ENCODE measurements around the gene LTC4S.
"Not testable (repeated sequence)": the region's sequence is repeated elsewhere in the genome, so short reads cannot be mapped to it uniquely, and the experiment has no call there.

Gene LTC4S

GRCh38 chr5:179769796-179770195, 24.0 kb upstream of the LTC4S start:
- no peak for DNase-seq (ENCODE audit: low read depth)

- no peak for DNase-seq (ENCODE audit: low read depth)
Observed at GRCh38 chr5:179771311-179771895, 22.4 kb upstream of the LTC4S start.

GRCh38 chr5:179772351-179772750, 21.4 kb upstream of the LTC4S start:
- no peak for DNase-seq (ENCODE audit: low read depth)

DNA sequence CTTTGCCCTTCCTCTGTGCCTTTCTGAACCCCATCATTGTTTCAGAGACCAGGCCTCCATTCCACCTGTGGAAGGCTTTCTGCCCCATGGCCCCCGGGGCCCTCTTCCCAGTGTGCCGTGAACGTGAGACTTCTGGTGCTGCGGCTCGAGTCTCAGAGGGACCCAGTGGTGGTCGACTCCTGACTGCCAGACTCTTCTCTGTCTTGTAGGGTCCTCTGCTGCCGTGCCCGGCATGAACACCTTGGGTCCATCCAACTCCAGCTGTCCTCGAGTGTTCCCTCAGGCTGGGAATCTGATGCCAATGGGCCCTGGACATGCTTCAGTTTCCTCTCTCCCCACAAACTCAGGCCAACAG, 20.1 kb upstream of the LTC4S start:
- no peak for DNase-seq (ENCODE audit: low read depth)

DNA sequence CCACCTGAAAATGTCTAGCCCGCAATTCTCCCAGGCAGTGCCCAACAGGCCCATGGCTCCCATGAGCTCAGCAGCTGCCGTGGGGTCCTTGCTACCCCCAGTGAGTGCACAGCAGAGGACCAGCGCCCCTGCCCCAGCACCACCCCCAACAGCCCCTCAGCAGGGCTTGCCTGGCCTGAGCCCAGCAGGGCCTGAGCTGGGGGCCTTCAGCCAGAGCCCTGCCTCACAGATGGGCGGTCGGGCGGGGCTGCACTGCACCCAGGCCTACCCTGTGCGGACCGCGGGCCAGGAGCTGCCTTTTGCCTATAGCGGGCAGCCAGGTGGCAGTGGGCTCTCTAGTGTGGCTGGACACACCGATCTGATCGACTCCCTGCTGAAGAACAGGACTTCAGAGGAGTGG, 19.3 kb upstream of the LTC4S start:
- DNase-seq (ENCODE audit: low read depth) = no peak

DNA sequence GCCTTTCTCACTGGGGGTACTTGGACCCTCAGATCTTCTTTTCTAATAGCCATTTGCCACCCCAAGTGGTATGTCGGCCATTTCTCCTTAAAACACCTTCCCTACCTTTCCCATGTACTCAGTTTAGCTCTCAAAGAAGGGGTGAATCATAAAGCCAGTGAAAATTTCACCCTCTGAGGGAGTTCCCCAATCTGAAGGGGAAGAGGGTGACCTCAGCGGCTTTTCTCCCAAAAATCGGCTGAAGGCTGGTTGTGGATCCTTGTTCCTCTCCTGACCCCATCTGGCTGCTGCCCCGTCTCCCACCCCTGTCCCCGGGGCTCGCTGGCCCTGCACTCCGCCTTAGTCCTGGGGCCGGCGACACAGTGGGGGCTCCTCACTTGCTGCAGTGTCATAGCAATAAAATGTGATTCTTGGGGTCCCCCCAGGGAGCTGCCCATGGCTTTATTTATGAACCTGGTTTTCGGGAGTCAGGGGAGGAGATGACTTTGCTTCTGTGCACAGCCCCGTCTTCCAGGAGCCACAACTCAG, 17.3 kb upstream of the LTC4S start:
- DNase-seq (ENCODE audit: low read depth) = no peak

DNA sequence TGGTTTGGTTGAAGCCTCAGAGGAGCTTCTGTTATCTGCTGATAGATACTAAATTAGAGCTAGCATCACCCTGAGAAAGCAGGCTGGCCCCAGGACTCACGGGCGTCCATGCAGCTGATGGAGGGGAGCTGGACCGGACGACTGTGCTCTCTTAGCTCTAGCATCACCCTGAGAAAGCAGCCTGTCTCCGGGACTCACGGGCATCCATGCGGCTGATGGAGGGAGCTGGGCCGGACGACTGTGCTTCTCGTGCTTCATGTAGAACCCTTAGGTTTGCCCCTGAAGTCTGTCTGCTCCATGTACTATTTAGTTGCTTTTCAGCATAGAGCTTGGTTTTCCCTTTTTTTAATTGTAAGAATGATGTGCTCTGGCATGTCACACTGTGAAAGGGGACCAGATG, 16.3 kb upstream of the LTC4S start:
- no peak for DNase-seq (ENCODE audit: low read depth)

DNA sequence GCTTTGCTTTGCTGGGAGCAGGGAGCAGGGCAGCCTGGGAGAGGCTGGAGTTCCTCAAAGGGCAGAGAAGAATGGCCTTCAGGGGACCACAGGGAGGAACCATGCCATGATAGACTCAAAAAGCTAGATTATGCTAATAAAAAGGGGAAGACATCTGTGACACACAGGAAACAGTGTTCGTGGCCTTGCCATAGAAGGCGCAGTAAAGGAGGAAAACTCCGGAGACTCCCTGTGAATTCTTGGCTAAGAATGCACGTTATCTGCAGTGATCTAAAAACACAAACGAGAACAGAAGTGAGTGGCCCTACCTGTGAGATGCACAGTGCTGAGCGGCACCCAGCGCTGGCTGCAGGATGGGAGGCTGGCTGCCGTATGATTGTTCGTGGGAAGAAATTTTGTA, 15.9 kb upstream of the LTC4S start:
- no peak for DNase-seq (ENCODE audit: low read depth)

GRCh38 chr5:179778591-179778990, 15.2 kb upstream of the LTC4S start:
- no peak for DNase-seq (ENCODE audit: low read depth)

DNA sequence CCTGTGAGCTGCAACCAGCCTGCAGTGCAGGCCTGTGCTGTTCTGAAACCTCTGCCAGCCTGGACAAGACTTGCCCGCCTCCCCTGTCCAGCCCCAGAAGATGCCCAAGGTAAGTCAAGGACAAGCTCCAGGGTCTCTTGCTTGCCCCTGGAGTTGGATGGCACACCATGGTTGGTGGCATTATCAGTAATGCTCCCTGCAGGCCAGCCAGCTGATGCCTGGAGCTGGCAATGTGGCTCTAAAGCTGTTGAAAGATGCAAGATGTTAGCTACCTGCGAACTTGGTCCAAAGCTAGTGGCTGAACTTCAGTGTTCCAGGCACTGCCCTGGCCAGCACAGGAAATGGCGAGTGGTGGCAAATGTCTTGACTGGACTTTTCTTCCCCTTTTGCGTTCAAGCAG, 14.0 kb upstream of the LTC4S start:
- DNase-seq (ENCODE audit: low read depth) = no peak

GRCh38 chr5:179780362-179780761, 13.4 kb upstream of the LTC4S start:
- DNase-seq (ENCODE audit: low read depth) = no peak

DNA sequence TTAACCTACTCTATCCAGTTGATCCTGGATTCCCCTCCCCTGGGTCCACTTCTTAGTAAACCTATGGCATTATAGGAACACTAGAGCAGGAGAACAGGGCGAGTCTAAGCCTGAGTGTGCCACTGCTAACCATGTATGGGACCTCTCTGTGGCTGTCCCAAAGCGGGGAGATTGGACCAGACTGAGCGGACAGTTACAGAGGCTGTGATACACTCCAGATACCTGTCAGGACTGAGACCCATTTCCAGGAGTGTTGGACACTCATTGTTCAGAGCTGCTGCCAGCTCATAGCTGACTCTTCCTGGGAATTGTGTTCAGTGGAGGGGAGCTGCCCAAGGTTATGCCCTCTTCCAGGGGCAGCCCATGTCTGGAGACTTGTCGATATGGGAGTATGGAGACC, 11.9 kb upstream of the LTC4S start:
- no peak for DNase-seq (ENCODE audit: low read depth)

DNA sequence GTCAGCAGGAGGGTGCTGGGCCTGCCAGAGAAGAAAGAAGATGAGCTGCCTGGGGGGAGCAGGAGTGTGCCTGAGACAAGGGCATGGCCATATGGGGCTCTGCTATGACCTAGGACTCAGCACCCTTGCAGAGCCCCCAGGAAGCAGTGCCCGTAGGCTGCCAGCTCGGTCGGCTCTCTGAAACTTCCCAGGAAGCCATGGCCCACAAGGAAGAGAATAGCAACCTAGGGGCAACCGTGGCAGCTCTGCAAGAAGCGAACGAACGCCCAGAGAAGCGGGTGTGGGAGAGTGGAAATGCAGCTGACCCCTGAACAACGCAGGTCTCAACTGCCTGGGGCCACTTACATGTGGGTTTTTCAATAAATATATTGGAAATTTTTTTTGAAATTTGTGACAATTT, 10.7 kb upstream of the LTC4S start:
- DNase-seq (ENCODE audit: low read depth) = no peak

DNA sequence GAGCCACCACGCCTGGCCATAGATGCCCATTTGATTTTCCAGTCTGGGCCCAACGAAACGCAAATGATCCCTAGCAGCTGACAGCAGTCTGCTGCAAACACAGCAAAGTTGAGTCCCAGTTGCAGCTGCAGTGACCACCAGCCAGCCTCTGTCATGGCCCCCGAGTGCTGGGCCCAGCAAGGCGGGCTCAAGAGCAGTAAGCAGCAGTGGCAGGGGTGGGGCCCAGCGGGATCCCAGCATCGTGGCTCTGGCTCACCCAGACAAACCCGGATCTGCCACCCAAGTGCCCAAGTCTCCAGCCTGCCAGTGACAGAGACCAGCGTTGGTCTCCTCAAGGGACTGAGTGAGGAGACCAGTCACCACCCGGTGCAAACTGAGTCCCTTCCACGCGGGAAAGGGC, 6.9 kb upstream of the LTC4S start:
- no peak for DNase-seq (ENCODE audit: low read depth)

DNA sequence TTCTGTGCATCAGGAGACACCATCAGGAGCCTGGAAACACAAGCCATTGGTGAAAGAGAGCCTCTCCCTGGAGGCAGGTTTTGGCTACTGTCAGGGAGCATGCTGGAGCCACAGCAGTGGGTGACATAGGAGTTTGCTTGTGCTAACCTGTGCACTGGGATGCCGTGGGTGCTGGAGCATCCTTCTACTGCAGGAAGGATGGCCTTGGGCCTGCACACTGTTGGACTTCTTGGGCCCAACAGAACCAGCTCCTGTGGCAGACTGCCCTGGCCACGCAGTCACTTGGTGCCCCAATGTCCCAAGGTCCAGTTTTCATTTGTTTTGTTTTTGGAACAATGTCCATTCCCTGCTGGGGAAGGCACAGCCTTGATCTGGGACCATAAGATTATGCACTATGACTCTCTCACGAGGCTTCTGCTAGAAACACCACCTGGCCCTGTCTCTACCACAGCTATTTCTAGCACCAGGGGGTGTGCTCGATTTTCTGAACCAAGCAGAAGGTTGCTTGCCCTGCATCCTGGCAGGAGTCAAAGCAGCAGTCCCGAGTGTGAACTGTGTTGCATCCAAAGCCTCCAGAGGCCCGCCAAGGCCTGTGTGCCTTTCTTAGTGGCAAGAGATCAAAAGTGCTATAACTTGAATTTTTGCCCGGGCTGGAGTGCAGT, 5.5 kb upstream of the LTC4S start:
- DNase-seq (ENCODE audit: low read depth) = no peak

DNA sequence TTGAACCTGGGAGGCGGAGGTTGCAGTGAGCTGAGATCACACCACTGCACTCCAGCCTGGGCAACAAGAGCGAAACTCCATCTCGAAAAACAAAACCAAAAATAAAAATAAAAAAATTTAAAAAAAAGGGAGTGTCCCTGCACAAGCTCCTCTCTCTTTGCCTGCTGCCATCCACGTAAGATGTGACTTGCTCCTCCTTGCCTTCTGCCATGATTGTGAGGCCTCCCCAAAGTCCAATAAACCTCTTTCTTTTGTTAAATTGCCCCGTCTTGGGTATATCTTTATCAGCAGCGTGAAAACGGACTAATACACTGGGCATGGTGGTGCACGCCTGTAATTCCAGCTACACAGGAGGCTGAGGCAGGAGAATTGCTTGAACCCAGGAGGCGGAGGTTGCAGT, 4.5 kb upstream of the LTC4S start:
- DNase-seq (ENCODE audit: low read depth) = not testable (repeated sequence)

DNA sequence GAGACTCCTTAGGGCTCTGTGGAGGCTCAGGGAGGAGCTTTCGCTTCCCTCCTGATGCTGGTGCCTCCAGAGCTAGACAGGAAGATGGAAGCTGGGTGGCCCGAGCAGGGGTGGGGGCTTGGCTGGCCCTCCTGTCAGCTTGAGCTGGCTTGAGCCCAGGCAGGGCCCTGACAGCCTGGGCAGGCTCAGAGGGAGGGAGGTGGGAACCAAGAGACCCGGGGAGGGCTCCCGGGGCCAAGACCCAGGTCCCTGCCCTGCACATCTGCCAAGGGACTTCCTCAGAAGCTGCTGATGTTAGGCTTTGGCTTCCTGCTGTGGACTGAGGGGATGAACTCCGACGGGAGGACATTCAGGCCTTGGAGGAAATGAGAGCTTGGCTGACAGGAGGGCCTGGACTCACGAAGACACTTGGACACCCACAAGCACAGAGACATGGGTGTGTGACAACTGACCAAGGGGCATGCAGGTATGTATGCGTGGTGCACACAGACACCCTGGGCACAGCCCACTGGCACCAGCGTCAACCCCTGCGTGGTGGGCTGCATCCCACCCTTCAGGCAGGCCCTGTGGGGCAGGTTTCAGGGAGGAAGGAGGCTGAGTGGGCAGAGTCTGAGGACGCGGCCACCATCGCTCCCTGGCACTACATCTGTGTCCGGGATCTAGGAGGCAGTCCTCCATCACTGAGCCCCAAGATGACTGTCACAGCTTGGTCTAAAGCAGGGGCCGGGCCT, 1.7 kb upstream of the LTC4S start:
- DNase-seq (ENCODE audit: low read depth) = no peak

DNA sequence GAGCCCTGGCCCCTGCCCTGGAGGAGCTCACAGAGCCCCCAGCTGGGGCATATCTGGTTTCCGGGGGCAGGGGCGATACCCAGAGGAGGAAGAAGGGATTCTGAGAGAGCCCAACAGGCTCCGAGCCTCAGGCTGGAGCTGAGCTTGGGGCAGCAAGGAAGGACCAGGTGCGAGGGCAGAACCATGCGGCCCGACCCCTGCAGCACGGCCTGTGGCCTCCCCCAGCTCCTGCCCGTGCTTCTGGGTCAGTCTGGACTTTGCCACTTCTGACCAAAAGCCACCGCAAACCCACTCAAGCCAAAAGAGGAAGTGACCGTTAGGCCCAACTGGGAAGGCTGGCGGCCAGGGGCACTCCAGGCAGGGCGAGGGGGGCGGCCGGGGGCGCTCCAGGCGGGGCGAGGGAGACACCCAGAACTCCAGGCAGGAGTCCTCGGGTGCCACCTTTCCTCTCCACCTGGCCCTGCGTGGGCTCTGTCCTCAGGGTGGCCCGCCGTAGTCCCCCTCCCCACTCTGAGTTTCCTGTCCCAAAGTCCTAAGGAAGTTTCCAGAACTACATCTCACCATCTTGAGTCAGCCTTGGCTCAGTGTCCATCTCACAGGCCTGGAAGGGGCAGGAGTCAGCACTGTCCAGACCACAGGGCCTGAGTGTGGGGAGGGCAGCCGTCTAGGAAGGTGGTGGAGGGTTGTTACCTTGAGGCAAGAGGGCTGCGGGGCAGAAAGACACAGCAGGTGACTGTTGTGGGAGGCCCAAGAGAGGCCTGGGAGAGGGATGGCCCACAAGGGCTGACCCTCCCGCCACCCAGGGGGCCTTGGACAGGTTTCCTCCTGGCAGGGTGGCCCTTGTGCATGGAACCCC, 946 bp upstream of the LTC4S start:
- no peak for DNase-seq (ENCODE audit: low read depth)

GRCh38 chr5:179794171-179794570, 385 bp downstream of the LTC4S start:
- no peak for DNase-seq (ENCODE audit: low read depth)

GRCh38 chr5:179794575-179794974, 789 bp downstream of the LTC4S start:
- DNase-seq (ENCODE audit: low read depth) = no peak

- no peak for DNase-seq (ENCODE audit: low read depth)
Observed at GRCh38 chr5:179795049-179795862, 1.5 kb downstream of the LTC4S start.
